HEK293T (cell line): ENCODE measurements around the gene SETD2.
A peak's percentile ranks its signal among the peaks of the same experiment; 100 is the strongest.

Experiments
- CTCF ChIA-PET: fragments of 350-600 bp; formaldehyde crosslinking; extraction: SDS; loops from one replicate; lab custom pipeline; 2021; ENCODE audit warnings: antibody characterized with exemption, inconsistent platforms; lab: Yijun Ruan, JAX
- POLR2A ChIA-PET: fragments of 350-600 bp; formaldehyde crosslinking; extraction: SDS; loops from one replicate; lab custom pipeline; 2020; ENCODE audit warnings: antibody characterized with exemption, inconsistent platforms; lab: Yijun Ruan, JAX
- DNase-seq: peaks from one replicate; pipeline ENCODE4 v3.0.0; 2012; ENCODE audit warnings: mixed read lengths; ENCODE audit errors: extremely low spot score
- ARNT ChIP-seq: fragments of 450-650 bp; IDR thresholded peaks from 2 replicates; pipeline ENCODE4 v1.6.1; 2017; ENCODE audit warnings: mild to moderate bottlenecking
- BHLHE40 ChIP-seq: fragments of 450-650 bp; IDR thresholded peaks from 2 replicates; pipeline ENCODE4 v1.6.1; 2016; ENCODE audit warnings: mild to moderate bottlenecking, moderate library complexity, borderline replicate concordance
- CTBP1 ChIP-seq: fragments of 450-650 bp; IDR thresholded peaks from 2 replicates; pipeline ENCODE4 v1.6.1; 2016; ENCODE audit warnings: borderline replicate concordance
- ELF4 ChIP-seq: fragments of 450-650 bp; IDR thresholded peaks from 2 replicates; pipeline ENCODE4 v1.6.1; 2017; ENCODE audit warnings: antibody characterized with exemption
- FOXA1 ChIP-seq: fragments of 450-650 bp; IDR thresholded peaks from 2 replicates; pipeline ENCODE4 v1.6.1; 2016; ENCODE audit warnings: mild to moderate bottlenecking
- FOXK2 ChIP-seq: fragments of 450-650 bp; IDR thresholded peaks from 2 replicates; pipeline ENCODE4 v1.6.1; 2016; ENCODE audit warnings: mild to moderate bottlenecking
- FOXM1 ChIP-seq: fragments of 450-650 bp; IDR thresholded peaks from 2 replicates; pipeline ENCODE4 v1.6.1; 2017; ENCODE audit warnings: mild to moderate bottlenecking, borderline replicate concordance
- HDGF ChIP-seq: fragments of 450-650 bp; IDR thresholded peaks from 2 replicates; pipeline ENCODE4 v1.6.1; 2017; ENCODE audit warnings: antibody characterized with exemption, borderline replicate concordance
- L3MBTL2 ChIP-seq: fragments of 450-650 bp; conservative IDR thresholded peaks from 2 replicates; pipeline ENCODE4 v1.6.1; 2016; ENCODE audit warnings: mild to moderate bottlenecking
- LEF1 ChIP-seq: fragments of 450-650 bp; IDR thresholded peaks from 2 replicates; pipeline ENCODE4 v1.6.1; 2017; ENCODE audit warnings: mild to moderate bottlenecking, borderline replicate concordance
- NFRKB ChIP-seq: fragments of 450-650 bp; IDR thresholded peaks from 2 replicates; pipeline ENCODE4 v1.6.1; 2016; ENCODE audit warnings: mild to moderate bottlenecking, moderate library complexity
- PKNOX1 ChIP-seq: fragments of 450-650 bp; IDR thresholded peaks from 2 replicates; pipeline ENCODE4 v1.6.1; 2016
- SP1 ChIP-seq: fragments of 450-650 bp; IDR thresholded peaks from 2 replicates; pipeline ENCODE4 v1.6.1; 2017
- SUZ12 ChIP-seq: fragments of 450-650 bp; IDR thresholded peaks from 2 replicates; pipeline ENCODE4 v1.6.1; 2016; ENCODE audit warnings: mild to moderate bottlenecking
- TARDBP ChIP-seq: fragments of 450-650 bp; IDR thresholded peaks from 2 replicates; pipeline ENCODE4 v1.6.1; 2016
- ZNF384 ChIP-seq: fragments of 450-650 bp; IDR thresholded peaks from 2 replicates; pipeline ENCODE4 v1.6.1; 2016

The SETD2 gene

GRCh38 chr3:46985588-46985987, 178.3 kb downstream of the SETD2 start:
- ChIA-PET CTCF (no interaction called here), POLR2A (interaction anchor here (1.6 kb wide), 1 partner anchor 24 kb away, joined by 4 read pairs; no protein-coding TSS in a partner anchor)
- DNase-seq: no peak
- TF ChIP-seq TARDBP: no peak
- no peak for TF ChIP-seq L3MBTL2
- no peak for TF ChIP-seq SP1
- no peak for TF ChIP-seq BHLHE40
- TF ChIP-seq FOXM1: no peak
- no peak for TF ChIP-seq ELF4
- no peak for TF ChIP-seq LEF1
- TF ChIP-seq NFRKB: no peak
- TF ChIP-seq SUZ12: no peak
- TF ChIP-seq HDGF: no peak
- no peak for TF ChIP-seq ARNT
- no peak for TF ChIP-seq ZNF384
- TF ChIP-seq CTBP1: no peak
- TF ChIP-seq FOXA1: no peak

- DNase-seq: no peak
- ChIA-PET POLR2A (interaction anchor here (1.6 kb wide), 1 partner anchor 24 kb away, joined by 4 read pairs; no protein-coding TSS in a partner anchor), CTCF (no interaction called here)
- TF ChIP-seq ZNF384 (no peak), PKNOX1 (no peak), ELF4 (no peak)
Measured at GRCh38 chr3:46984591-46985459, 179.1 kb downstream of the SETD2 start.

GRCh38 chr3:46982546-46982945, 181.4 kb downstream of the SETD2 start:
- TF ChIP-seq CTBP1 (no peak), TARDBP (no peak), SP1 (no peak), SUZ12 (no peak), PKNOX1 (no peak), FOXM1 (no peak), ZNF384 (no peak), LEF1 (no peak), FOXA1 (no peak), BHLHE40 (no peak), FOXK2 (no peak), ARNT (no peak), ELF4 (no peak), HDGF (no peak), L3MBTL2 (no peak), NFRKB (no peak)
- CTCF ChIA-PET: interaction anchor here (1.2 kb wide), 1 partner anchor 16 kb away, joined by 4 read pairs; no protein-coding TSS in a partner anchor
- POLR2A ChIA-PET: interaction anchor here (0.7 to 1.6 kb wide), 2 partner anchors 13 to 27 kb away, joined by 3 to 4 read pairs; no protein-coding TSS in a partner anchor
- DNase-seq: no peak

- no peak for DNase-seq
- ChIA-PET CTCF (interaction anchor here (1.2 kb wide), 1 partner anchor 16 kb away, joined by 4 read pairs; no protein-coding TSS in a partner anchor), POLR2A (interaction anchor here (0.7 to 1.6 kb wide), 2 partner anchors 13 to 27 kb away, joined by 3 to 4 read pairs; no protein-coding TSS in a partner anchor)
- no peak for TF ChIP-seq SP1
- TF ChIP-seq ARNT: no peak
- no peak for TF ChIP-seq BHLHE40
- TF ChIP-seq FOXA1: no peak
- TF ChIP-seq FOXM1: no peak
- TF ChIP-seq HDGF: no peak
- TF ChIP-seq CTBP1: no peak
- no peak for TF ChIP-seq LEF1
- TF ChIP-seq TARDBP: no peak
- TF ChIP-seq ELF4: no peak
- no peak for TF ChIP-seq SUZ12
Measured at GRCh38 chr3:46981932-46982471, 181.9 kb downstream of the SETD2 start.

GRCh38 chr3:46979958-46980497, 183.9 kb downstream of the SETD2 start:
- DNase-seq: peak; percentile 34
- POLR2A ChIA-PET: interaction anchor here (0.6 to 3.3 kb wide), 13 partner anchors 12 to 400 kb away, joined by 3 to 14 read pairs (median 4); partner anchors contain the start of gene PTPN23
- TF ChIP-seq FOXM1 (no peak), ELF4 (no peak), PKNOX1 (no peak), SUZ12 (no peak), ZNF384 (no peak), SP1 (no peak), ARNT (no peak), LEF1 (no peak)
- CTCF ChIA-PET: interaction anchor here (0.6 kb wide), 1 partner anchor 93 kb away, joined by 3 read pairs; no protein-coding TSS in a partner anchor
